IMR-90 (cell line): ENCODE results near the gene VIPR1. TPM values are rescaled to one million over a fixed set of nuclear protein-coding genes. Genes with fewer than 3 reads are reported as not detected.

Experiments used
- ATAC-seq: fragments of 200-7000 bp; cut with Tn5 transposase; 2 replicates; pipeline ENCODE4 v1.9.1; 2020; ENCODE audit warnings: low read depth, mild to moderate bottlenecking, moderate library complexity
- BruUV-seq: library from RNA; stranded (reverse); fragments of 400-500 nt; replicated peaks from 2 replicates; lab custom pipeline; 2021; lab: Mats Ljungman, UMichigan
- CTCF ChIA-PET: fragments of 300-600 bp; formaldehyde crosslinking; extraction: SDS; loops from one replicate; lab custom pipeline; 2021; ENCODE audit warnings: antibody characterized with exemption; lab: Yijun Ruan, JAX
- POLR2A ChIA-PET: fragments of 300-600 bp; sonication (Branson Sonifier 250); formaldehyde crosslinking; loops from one replicate; lab custom pipeline; 2022; ENCODE audit warnings: antibody characterized with exemption; ENCODE audit not compliant: unreplicated experiment; lab: Charles Lee
- DNase-seq: peaks from one replicate; pipeline ENCODE4 v3.0.0; 2013
- H2AFZ ChIP-seq: replicated peaks from 2 replicates; pipeline ENCODE3; 2013; ENCODE audit warnings: low read length, mild to moderate bottlenecking; ENCODE audit not compliant: poor library complexity
- H2AK5ac ChIP-seq: 2 replicates; pipeline ENCODE4 v1.6.1; 2013; ENCODE audit warnings: low read depth, low read length, inconsistent platforms
- H2AK9ac ChIP-seq: replicated peaks from 2 replicates; pipeline ENCODE3; 2013; ENCODE audit warnings: mild to moderate bottlenecking, low read depth, low read length, moderate library complexity; ENCODE audit not compliant: poor library complexity
- H2BK120ac ChIP-seq: 2 replicates; pipeline ENCODE4 v1.6.1; 2013; ENCODE audit warnings: low read depth, low read length, inconsistent platforms
- H2BK15ac ChIP-seq: 3 replicates; pipeline ENCODE4 v1.6.1; 2013; ENCODE audit warnings: low read depth, low read length, inconsistent platforms
- H2BK20ac ChIP-seq: 2 replicates; pipeline ENCODE4 v1.6.1; 2013; ENCODE audit warnings: low read depth, mild to moderate bottlenecking, inconsistent platforms, low read length, moderate library complexity
- H2BK5ac ChIP-seq: 2 replicates; pipeline ENCODE4 v1.6.1; 2013; ENCODE audit warnings: mild to moderate bottlenecking, low read depth, low read length, inconsistent platforms; ENCODE audit not compliant: poor library complexity, severe bottlenecking
- H3K14ac ChIP-seq: replicated peaks from 2 replicates; pipeline ENCODE4 v1.6.1; 2013; ENCODE audit warnings: low read depth, low read length, inconsistent platforms
- H3K18ac ChIP-seq: 2 replicates; pipeline ENCODE4 v1.6.1; 2013; ENCODE audit warnings: low read depth, low read length, control low read depth
- H3K23ac ChIP-seq: 2 replicates; pipeline ENCODE4 v1.6.1; 2013; ENCODE audit warnings: low read depth, low read length, inconsistent platforms
- H3K27ac ChIP-seq: 2 replicates; pipeline ENCODE4 v1.5.1; 2013; ENCODE audit warnings: mild to moderate bottlenecking, control low read depth, low read length; ENCODE audit not compliant: insufficient read depth
- H3K27me3 ChIP-seq: 2 replicates; pipeline ENCODE4 v1.6.1; 2013; ENCODE audit warnings: low read length; ENCODE audit not compliant: control insufficient read depth, insufficient read depth
- H3K36me3 ChIP-seq: 2 replicates; pipeline ENCODE4 v1.6.1; 2013; ENCODE audit warnings: low read length, mixed read lengths; ENCODE audit not compliant: control insufficient read depth, insufficient read depth
- H3K4ac ChIP-seq: 2 replicates; pipeline ENCODE4 v1.6.1; 2013; ENCODE audit warnings: low read depth, low read length, inconsistent platforms
- H3K4me1 ChIP-seq: 2 replicates; pipeline ENCODE4 v1.6.1; 2013; ENCODE audit warnings: low read length, mixed read lengths; ENCODE audit not compliant: control insufficient read depth, insufficient read depth
- H3K4me2 ChIP-seq: 2 replicates; pipeline ENCODE4 v1.6.1; 2013; ENCODE audit warnings: low read depth, mild to moderate bottlenecking, control low read depth, low read length, moderate library complexity
- H3K4me3 ChIP-seq: 2 replicates; pipeline ENCODE4 v1.5.1; 2013; ENCODE audit warnings: low read depth, mild to moderate bottlenecking, control low read depth, low read length, moderate library complexity; ENCODE audit not compliant: insufficient read depth
- H3K56ac ChIP-seq: 2 replicates; pipeline ENCODE4 v1.6.1; 2013; ENCODE audit warnings: low read length, inconsistent platforms; ENCODE audit not compliant: insufficient read depth; ENCODE audit errors: extremely low read depth
- H3K79me1 ChIP-seq, 2 experiments: 2 replicates each; pipeline ENCODE4 v1.6.1; 2013; ENCODE audit warnings: low read length in 2 of 2, inconsistent platforms in 1 of 2, low read depth in 1 of 2
- H3K9ac ChIP-seq: 2 replicates; pipeline ENCODE4 v1.6.1; 2013; ENCODE audit warnings: low read depth, low read length, control low read depth
- H3K9me1 ChIP-seq: 2 replicates; pipeline ENCODE4 v1.6.1; 2013; ENCODE audit warnings: low read length, inconsistent platforms; ENCODE audit not compliant: insufficient read depth
- H3K9me3 ChIP-seq: 2 replicates; pipeline ENCODE4 v1.6.1; 2013; ENCODE audit warnings: low read length; ENCODE audit not compliant: control insufficient read depth, insufficient read depth
- H4K20me1 ChIP-seq: 2 replicates; pipeline ENCODE4 v1.6.1; 2013; ENCODE audit warnings: low read length, inconsistent platforms; ENCODE audit not compliant: insufficient read depth
- H4K5ac ChIP-seq: 2 replicates; pipeline ENCODE4 v1.6.1; 2013; ENCODE audit warnings: mild to moderate bottlenecking, low read depth, low read length, control low read depth
- H4K8ac ChIP-seq, 2 experiments: 2 replicates each; pipeline ENCODE4 v1.6.1; 2013; ENCODE audit warnings: low read depth in 2 of 2, low read length in 2 of 2, control low read depth in 1 of 2, inconsistent platforms in 1 of 2
- H4K91ac ChIP-seq: 2 replicates; pipeline ENCODE4 v1.6.1; 2013; ENCODE audit warnings: low read depth, low read length, inconsistent platforms; ENCODE audit not compliant: insufficient read depth
- BHLHE40 ChIP-seq: fragments of 150-350 bp; IDR thresholded peaks from 2 replicates; pipeline ENCODE4 v1.6.1; 2016; ENCODE audit warnings: mild to moderate bottlenecking, low read depth, low read length
- CEBPB ChIP-seq: IDR thresholded peaks from 2 replicates; pipeline ENCODE4 v1.6.1; 2012; ENCODE audit warnings: low read depth, low read length, improper control_type of control experiment
- CHD1 ChIP-seq: IDR thresholded peaks from 2 replicates; pipeline ENCODE4 v1.6.1; 2012; ENCODE audit warnings: low read depth, low read length, improper control_type of control experiment
- CTCF ChIP-seq: conservative IDR thresholded peaks from 2 replicates; pipeline ENCODE4 v1.5.1; 2012; ENCODE audit warnings: mild to moderate bottlenecking, low read depth, low read length, improper control_type of control experiment
- ELK1 ChIP-seq: fragments of 150-350 bp; IDR thresholded peaks from 2 replicates; pipeline ENCODE4 v1.6.1; 2016; ENCODE audit warnings: low read depth, mild to moderate bottlenecking, low read length, moderate library complexity, borderline replicate concordance
- FOS ChIP-seq: fragments of 150-350 bp; IDR thresholded peaks from 2 replicates; pipeline ENCODE4 v1.6.1; 2016; ENCODE audit warnings: low read depth, low read length
- MAFK ChIP-seq: IDR thresholded peaks from 2 replicates; pipeline ENCODE4 v1.6.1; 2012; ENCODE audit warnings: low read depth, low read length, improper control_type of control experiment
- MAZ ChIP-seq: IDR thresholded peaks from 2 replicates; pipeline ENCODE4 v1.6.1; 2012; ENCODE audit warnings: low read depth, mild to moderate bottlenecking, low read length, improper control_type of control experiment, moderate library complexity, borderline replicate concordance
- MXI1 ChIP-seq: IDR thresholded peaks from 2 replicates; pipeline ENCODE4 v1.6.1; 2012; ENCODE audit warnings: low read depth, mild to moderate bottlenecking, low read length, moderate library complexity, borderline replicate concordance
- NFE2L2 ChIP-seq: fragments of 150-350 bp; IDR thresholded peaks from 2 replicates; pipeline ENCODE4 v1.6.1; 2016; ENCODE audit warnings: low read depth, mild to moderate bottlenecking, low read length
- POLR2A ChIP-seq: IDR thresholded peaks from 2 replicates; pipeline ENCODE4 v1.6.1; 2012; ENCODE audit warnings: mild to moderate bottlenecking, low read depth, low read length
- RAD21 ChIP-seq: IDR thresholded peaks from 2 replicates; pipeline ENCODE4 v1.6.1; 2012; ENCODE audit warnings: low read length, improper control_type of control experiment
- RCOR1 ChIP-seq: IDR thresholded peaks from 2 replicates; pipeline ENCODE4 v1.6.1; 2012; ENCODE audit warnings: mild to moderate bottlenecking, low read length, improper control_type of control experiment; ENCODE audit not compliant: insufficient replicate concordance
- RFX5 ChIP-seq: IDR thresholded peaks from 2 replicates; pipeline ENCODE4 v1.8.0; 2012; ENCODE audit warnings: low read depth, mild to moderate bottlenecking, low read length, moderate library complexity
- SMC3 ChIP-seq: fragments of 150-350 bp; IDR thresholded peaks from 2 replicates; pipeline ENCODE4 v1.6.1; 2016; ENCODE audit warnings: low read depth, mild to moderate bottlenecking, antibody characterized with exemption, low read length, moderate library complexity
- WGBS, 2 experiments: methylation state at CpG; one replicate each; pipeline versions ENCODE4 v1.1.5 to v1.1.7; 2013; ENCODE audit warnings: missing lambda C conversion rate in 2 of 2; ENCODE audit not compliant: insufficient read length in 1 of 2; ENCODE audit errors: extremely low coverage in 2 of 2; 5-methylcytosine and 5-hydroxymethylcytosine counted together
- dilution Hi-C: fragments of 300-500 bp; cut with HindIII; formaldehyde crosslinking; loops from one replicate; pipeline ENCODE4 v1.14.3; 2018; ENCODE audit warnings: low sequenced_read_pairs; ENCODE audit not compliant: unreplicated experiment
- in situ Hi-C: fragments of 300-500 bp; cut with MboI; formaldehyde crosslinking; loops from 3 replicates; pipeline ENCODE4 v1.14.3; 2019; ENCODE audit warnings: low sequenced_read_pairs, inconsistent platforms, mixed read lengths
- intact Hi-C: fragments of 100-400 bp; cut with micrococcal nuclease; formaldehyde crosslinking; loops from 2 replicates; pipeline ENCODE4 v1.10.0; 2022
- polyA plus RNA-seq, 3 experiments: library from polyadenylated mRNA; depleted of rRNA; stranded (reverse); fragments of >200 nt; gene quantifications; 2 replicates each; pipeline ENCODE4 v1.2.3, GENCODE V29; 2012; ENCODE audit warnings: low replicate concordance in 1 of 3
- total RNA-seq: library from RNA; depleted of rRNA; stranded (reverse); fragments of >200 nt; gene quantifications from 2 replicates; pipeline ENCODE4 v1.2.3, GENCODE V29; 2012
- TF ChIP-seq, protein P1 (sequence below): fragments of 150-350 bp; IDR thresholded peaks from 2 replicates; pipeline ENCODE4 v1.6.1; 2017; ENCODE audit warnings: mild to moderate bottlenecking, antibody characterized with exemption, low read length, low read depth

The VIPR1 gene
- total and polyA plus RNA-seq, 2 of the 4 experiments (the other 2 are of a cell fraction): not detected

GRCh38 chr3:42516443-42516842 is 14.0 kb downstream of the VIPR1 start:
- no peak overlapping the region for H2BK20ac ChIP-seq
- H3K9me1 ChIP-seq: no peaks in the 10 kb centered on the region
- no peak overlapping the region for H2AK5ac ChIP-seq
- CTCF ChIA-PET: no interaction called here
- peaks cover 11% of the 10 kb centered on the region for H3K27me3 ChIP-seq
- no peak overlapping the region for H4K8ac ChIP-seq
- no peak overlapping the region for H2BK120ac ChIP-seq
- H3K4me1 ChIP-seq: no peaks in the 10 kb centered on the region
- H2AK9ac ChIP-seq: no peak overlapping the region
- no peak overlapping the region for H2BK5ac ChIP-seq
- TF ChIP-seq CEBPB (no peak), NFE2L2 (no peak), MXI1 (no peak), BHLHE40 (no peak), CHD1 (no peak), RFX5 (no peak), CTCF (no peak), FOS (no peak), RCOR1 (no peak), SMC3 (no peak), POLR2A (no peak), MAZ (no peak), ELK1 (no peak), MAFK (no peak), RAD21 (no peak)
- TF ChIP-seq, protein P1, sequence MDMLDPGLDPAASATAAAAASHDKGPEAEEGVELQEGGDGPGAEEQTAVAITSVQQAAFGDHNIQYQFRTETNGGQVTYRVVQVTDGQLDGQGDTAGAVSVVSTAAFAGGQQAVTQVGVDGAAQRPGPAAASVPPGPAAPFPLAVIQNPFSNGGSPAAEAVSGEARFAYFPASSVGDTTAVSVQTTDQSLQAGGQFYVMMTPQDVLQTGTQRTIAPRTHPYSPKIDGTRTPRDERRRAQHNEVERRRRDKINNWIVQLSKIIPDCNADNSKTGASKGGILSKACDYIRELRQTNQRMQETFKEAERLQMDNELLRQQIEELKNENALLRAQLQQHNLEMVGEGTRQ: no peak
- H3K56ac ChIP-seq: no peak overlapping the region
- in situ Hi-C loops (no loop called here), intact Hi-C loops (no loop called here), dilution Hi-C loops (no loop called here)
- H2AFZ ChIP-seq: no peak overlapping the region
- ATAC-seq: no peak
- no TSS peak for BruUV-seq
- H4K91ac ChIP-seq: no peak overlapping the region
- H3K4me2 ChIP-seq: no peak overlapping the region
- no peaks in the 10 kb centered on the region for H4K20me1 ChIP-seq
- H3K18ac ChIP-seq: no peak overlapping the region
- no CpG with 5 or more reads among the region's 5 CpGs for WGBS, 2 experiments
- no peak for DNase-seq
- H3K4me3 ChIP-seq: no peak overlapping the region
- no peaks in the 10 kb centered on the region for H3K36me3 ChIP-seq
- no peak overlapping the region for H3K23ac ChIP-seq
- no peak overlapping the region for H3K4ac ChIP-seq
- no peak overlapping the region for H2BK15ac ChIP-seq
- H3K9ac ChIP-seq: no peak overlapping the region
- no peak overlapping the region for H4K5ac ChIP-seq
- H3K9me3 ChIP-seq: no peaks in the 10 kb centered on the region
- no peak overlapping the region for H3K14ac ChIP-seq
- POLR2A ChIA-PET: no interaction called here
- H3K79me1 ChIP-seq: no peaks in the 10 kb centered on the region
- H3K27ac ChIP-seq: no peak overlapping the region
